HG03439 (cell line): Measurements from ENCODE around the gene VDAC2.

ENCODE experiments used
- ATAC-seq: cut with Tn5 transposase; IDR thresholded peaks from one replicate; pipeline ENCODE4 v1.9.1; 2021; ENCODE audit warnings: mild to moderate bottlenecking, moderate library complexity; ENCODE audit not compliant: unreplicated experiment

Gene VDAC2

GRCh38 chr10:75247797-75248196 is 37.2 kb downstream of the VDAC2 start:
- no peak for ATAC-seq

- ATAC-seq = no peak
Observed at GRCh38 chr10:75250934-75251333, 40.3 kb downstream of the VDAC2 start.

- no peak for ATAC-seq
Observed at GRCh38 chr10:75253281-75254220, 43.0 kb downstream of the VDAC2 start.

- no peak for ATAC-seq
Observed at GRCh38 chr10:75254739-75255138, 44.1 kb downstream of the VDAC2 start.

GRCh38 chr10:75260990-75261389 is 50.4 kb downstream of the VDAC2 start:
- no peak for ATAC-seq

- no peak for ATAC-seq
Observed at GRCh38 chr10:75261813-75262705, 51.5 kb downstream of the VDAC2 start.

GRCh38 chr10:75263806-75264205 is 53.2 kb downstream of the VDAC2 start:
- ATAC-seq = no peak

GRCh38 chr10:75265856-75266255 is 55.3 kb downstream of the VDAC2 start:
- ATAC-seq = no peak

- ATAC-seq = no peak
Observed at GRCh38 chr10:75266945-75267344, 56.3 kb downstream of the VDAC2 start.

GRCh38 chr10:75269605-75270004 is 59.0 kb downstream of the VDAC2 start:
- no peak for ATAC-seq

- no peak for ATAC-seq
Observed at GRCh38 chr10:75272094-75272493, 61.5 kb downstream of the VDAC2 start.

GRCh38 chr10:75272896-75273295 is 62.3 kb downstream of the VDAC2 start:
- ATAC-seq = no peak

- ATAC-seq = no peak
Observed at GRCh38 chr10:75276069-75276872, 65.7 kb downstream of the VDAC2 start.

- no peak for ATAC-seq
Observed at GRCh38 chr10:75280236-75280635, 69.6 kb downstream of the VDAC2 start.
